Suppressor macrophage treated with lipopolysaccharide for 1 hour (primary cell): ENCODE results near the gene FBN2.

ENCODE experiments used
- DNase-seq, 3 donors: peaks; one replicate each; pipeline ENCODE4 v3.0.0-alpha.2; 2020 to 2022

FBN2 gene

DNA sequence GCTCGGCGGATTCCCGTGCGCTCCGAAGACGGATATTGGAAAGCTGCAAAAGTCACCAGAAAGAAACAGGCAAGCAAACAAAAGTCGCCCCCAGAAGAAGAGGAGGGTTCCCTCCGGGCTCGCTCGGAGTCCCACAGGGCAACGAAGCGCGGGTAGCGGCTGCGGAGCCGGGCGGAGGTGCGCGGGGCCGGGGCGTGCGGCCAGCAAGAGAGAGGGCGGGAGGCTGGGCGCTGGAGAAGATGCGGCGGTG lies at the start of gene FBN2:
TSS of gene FBN2 (minus strand) at position 246 of the 250 bp plus-strand sequence. CDS start 642 bp downstream, outside the sequence.
- DNase-seq, result no peak

DNA sequence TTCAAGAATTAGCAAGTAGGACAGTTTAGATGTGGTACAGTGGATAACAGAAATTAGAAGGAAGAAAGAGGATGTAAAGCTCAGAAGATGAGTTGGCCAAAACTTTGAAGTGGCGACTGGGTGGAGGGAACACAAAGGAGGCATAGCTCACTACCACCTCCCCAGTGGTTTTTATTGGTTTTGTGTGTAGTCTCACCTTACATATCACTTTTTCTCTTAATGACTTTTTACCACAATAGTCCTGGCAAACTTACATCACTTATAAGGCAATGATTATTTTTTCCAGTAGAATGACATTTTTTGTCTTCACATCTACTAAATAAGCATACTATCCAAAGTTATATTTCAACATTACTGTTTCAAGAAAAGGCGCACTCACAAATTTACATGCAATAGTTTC lies 49.2 kb upstream of the FBN2 start:
- DNase-seq, result no peak

DNA sequence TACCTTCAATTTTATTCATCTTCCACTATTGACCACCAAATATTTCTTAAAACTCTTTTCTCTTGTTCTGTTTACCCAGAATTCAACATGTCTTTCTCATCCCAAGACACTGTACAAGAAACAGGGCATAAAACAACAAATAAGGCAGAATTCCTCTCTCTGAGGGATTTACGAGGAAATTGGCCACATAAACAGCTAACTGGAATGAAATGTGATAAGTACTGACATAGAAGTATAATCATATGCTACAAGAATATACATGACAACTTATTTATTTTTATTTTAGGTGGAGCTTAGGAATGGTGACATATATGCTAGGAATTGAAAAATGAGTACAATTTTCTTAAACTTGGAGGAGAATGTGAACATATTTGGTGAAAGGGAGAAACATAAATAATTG lies 48.8 kb upstream of the FBN2 start:
- no peak for DNase-seq

DNA sequence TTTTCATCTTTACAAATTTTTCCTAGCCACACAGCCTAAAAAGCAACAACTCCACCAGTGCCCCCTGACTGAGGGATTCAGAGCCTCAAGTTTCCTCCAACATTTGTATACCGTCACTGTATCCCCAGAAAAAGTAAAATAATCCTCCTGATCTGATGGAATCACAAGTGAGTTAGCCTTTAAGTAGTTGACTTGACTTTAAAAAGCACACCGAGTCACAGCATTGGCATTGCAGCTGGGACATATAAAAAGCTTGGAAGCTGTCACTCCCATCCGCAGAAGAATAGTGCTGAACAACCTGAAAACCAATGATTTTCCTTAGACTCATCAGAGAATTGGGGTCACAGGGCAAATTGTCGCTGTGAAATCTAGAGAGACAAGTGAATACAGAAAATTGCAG lies 41.6 kb upstream of the FBN2 start:
- no peak for DNase-seq

DNA sequence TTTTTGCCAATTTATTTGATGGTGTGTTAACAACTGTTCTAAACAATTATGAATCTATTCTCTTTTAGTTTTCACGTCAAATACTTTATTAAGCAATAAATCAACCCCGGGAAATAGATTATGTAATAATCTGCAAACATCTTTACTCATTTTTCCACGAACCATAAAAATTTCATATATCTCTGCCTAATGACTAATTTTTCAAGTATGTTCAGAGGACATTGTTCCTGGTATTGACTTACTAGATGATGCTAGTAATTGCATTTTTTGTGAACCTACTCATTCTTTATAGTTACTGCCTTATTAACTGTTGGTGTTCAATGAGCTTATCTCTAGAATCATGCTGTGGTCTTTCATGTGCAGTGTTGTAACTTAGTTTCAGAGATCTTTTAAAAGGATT lies 41.0 kb upstream of the FBN2 start:
- DNase-seq, result no peak

DNA sequence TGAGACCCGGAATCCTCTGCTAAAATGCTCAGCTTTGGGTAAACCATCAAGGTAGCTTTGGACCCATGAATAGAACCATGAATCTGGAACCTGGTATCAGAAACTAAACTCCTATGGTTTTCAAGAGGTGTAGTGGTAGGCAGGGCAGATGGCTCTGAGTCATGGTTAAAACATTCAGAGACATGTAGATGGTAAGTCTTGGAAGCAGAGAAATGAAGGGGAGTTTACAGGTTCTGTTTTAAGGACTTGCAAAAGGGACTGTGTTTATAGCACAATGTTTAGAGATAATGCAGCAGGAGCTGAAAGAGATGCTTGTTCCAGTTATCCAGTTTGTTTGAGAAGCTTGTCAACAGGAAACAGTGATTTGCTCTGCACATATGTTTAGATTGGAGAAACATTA lies 36.0 kb upstream of the FBN2 start:
- no peak for DNase-seq

DNA sequence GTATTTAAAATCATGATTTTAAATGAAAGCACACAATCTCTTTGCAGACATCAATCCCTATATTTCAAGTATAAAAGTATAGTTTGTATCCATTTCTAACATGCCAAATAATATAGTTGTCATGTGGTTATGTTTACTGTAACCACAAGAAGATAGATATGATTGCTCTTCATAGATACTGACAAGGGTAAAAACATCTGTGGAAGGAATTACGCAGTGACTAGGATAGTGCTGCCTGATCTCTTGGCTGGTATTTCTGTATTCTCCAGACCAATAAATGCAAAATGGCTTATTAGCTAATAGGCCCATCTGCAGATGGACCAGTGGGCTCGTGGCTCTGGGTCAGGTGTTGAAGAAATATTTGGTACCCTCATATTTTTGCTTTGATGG lies 34.9 kb upstream of the FBN2 start:
- no peak for DNase-seq

DNA sequence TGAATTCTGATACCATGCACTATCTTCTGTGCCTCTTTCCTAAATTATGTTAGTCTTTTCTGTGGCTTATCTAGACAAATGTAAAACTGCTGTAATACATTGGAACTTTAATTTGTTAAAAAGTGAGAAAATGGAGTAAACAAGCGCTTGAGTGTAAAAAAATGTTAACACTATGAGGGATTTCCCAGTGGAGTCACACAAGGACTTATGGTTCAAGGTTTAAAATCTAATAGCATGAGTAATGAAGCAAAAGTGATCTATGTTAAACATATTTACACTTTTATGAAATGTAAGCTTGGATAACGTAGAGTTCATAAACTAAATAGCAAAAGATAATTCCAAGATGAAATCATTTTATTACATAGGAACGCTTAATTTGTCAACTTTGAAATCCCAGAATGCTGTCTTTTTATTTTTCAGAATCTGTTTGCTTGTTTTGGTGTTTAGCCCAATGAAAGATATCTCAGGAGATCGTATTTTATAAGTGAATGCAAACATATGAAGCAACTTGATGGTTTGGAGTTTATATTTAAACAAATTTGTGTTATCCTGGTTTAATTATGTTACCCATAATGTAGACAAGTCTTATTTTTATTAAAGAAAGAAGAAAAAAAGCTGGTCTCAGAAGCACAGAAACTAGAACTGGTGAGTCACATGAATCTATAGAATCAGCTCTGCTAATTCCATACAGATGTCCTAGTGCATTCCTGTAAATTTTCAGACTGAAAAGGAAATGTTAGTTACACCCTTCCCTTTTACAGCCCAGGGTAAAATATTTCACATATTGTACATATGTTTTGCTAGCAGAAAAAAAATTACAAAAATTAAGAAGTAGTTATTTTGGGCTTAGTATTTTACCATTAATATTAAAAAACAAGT lies 34.2 kb upstream of the FBN2 start:
- DNase-seq, result no peak

DNA sequence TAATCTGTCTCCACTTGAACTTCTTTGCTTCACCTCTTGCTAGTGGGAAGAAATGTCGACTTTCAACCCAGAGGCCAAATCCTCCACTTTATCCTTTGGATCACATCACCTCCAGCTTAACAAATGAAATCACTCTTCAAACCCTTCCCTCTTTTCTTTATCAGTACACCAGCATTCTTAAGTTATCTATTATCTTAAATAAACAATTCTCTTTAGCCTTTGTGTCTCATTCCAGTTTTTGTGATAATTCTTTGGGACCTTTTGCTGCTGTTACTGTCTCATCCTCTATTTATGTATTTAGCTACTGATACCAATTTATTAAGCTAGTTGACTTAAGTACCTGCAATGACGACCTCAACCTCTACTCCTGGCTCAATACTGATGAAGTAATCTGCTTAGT lies 28.1 kb upstream of the FBN2 start:
- DNase-seq, result no peak

DNA sequence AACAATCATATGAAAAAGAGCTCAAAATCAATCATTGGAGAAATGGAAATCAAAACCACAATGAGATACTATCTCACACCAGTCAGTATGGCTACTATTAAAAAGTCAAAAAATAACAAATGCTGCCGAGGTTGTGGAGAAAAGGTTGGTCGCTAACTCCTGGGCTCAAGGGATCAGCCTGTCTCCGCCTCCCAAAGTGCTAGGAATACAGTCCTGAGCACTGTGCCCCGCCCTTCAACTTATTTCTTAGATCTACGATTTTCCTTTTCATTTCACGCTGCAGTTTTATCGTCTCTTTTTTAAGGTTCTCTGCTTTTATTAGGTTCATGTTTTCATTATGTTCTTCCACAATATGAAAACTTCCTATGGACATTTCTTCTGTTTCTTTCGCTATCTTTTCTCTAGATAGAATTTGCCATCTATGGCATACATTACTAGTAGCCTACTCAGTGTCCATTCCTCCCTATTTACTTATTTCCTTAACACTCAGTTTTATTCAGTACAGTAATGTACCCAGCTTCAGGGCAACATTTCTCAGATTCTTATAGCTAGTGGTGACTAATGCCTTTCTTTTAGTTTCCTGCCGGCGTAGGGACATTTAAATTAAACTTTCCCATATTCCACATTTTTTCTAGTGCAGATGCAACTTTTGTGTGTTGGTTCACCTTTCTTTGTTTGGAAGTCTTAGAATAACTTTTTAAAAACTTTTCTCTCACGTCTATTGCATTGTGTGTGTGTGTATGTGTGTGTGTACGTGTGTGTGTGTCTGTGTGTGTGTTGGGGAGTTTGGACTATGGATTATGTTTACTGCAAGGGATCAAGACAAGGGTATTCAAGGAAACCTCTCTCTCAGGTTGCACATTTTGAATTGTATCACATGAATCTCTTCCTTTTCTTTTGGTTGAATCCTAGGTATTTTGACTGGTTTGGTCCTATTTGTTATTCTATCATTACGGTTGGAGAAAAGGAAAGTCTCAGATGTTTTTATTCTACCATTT lies 21.6 kb upstream of the FBN2 start:
- no peak for DNase-seq

DNA sequence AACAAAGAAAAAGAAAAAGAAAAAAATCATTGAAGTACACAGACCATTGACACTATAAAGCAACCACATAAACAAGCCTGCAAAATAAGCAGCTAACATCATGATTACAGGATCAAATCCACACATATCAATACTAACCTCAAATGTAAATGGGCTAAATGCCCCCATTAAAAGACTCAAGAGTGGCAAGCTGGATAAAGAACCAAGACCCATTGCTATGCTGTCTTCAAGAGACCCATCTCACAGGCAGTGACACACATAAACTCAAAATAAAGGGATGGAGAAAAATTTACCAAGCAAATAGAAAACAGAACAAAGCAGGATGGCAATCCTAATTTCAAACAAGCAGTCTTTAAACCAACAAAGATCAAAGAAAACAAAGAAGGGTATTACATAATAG lies 15.7 kb upstream of the FBN2 start:
- DNase-seq, result no peak

DNA sequence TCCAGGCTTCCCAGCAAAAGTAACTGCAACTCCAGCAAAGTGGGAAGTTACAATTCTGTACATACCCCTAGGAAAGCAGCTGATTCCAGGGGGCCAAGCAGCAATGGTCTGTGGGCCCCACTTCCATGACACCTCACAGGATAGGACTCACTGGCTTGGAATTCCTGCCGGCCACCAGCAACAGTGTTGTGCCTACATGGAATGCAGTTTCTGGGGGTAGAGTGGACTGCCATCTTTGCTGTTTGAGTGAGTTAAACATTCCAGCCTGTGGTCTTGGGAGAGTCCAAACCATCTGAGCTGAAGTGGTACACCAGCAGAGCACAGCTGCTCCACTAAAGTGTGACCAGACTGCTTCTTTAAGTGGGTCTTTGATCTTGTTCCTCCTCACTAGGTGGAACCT lies 13.4 kb upstream of the FBN2 start:
- no peak for DNase-seq

DNA sequence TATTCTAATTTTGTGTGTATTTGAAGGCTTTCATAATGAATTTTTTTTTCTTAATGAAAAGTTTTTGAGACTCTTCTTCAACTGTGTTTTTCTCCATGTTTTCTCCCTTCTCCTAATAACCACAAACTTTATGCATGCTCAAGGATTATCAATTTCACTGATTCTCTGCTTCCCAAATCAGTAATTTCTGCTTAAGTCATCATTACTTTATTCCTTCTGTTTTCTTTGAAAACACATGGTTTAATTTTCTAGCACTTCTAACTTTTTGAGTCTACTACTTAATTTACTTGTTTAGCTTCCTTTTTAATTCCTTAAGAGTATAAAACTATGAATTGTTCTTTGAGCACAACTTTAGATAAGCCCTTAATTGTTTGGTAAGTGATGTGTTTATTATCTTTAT lies 11.5 kb upstream of the FBN2 start:
- no peak for DNase-seq

DNA sequence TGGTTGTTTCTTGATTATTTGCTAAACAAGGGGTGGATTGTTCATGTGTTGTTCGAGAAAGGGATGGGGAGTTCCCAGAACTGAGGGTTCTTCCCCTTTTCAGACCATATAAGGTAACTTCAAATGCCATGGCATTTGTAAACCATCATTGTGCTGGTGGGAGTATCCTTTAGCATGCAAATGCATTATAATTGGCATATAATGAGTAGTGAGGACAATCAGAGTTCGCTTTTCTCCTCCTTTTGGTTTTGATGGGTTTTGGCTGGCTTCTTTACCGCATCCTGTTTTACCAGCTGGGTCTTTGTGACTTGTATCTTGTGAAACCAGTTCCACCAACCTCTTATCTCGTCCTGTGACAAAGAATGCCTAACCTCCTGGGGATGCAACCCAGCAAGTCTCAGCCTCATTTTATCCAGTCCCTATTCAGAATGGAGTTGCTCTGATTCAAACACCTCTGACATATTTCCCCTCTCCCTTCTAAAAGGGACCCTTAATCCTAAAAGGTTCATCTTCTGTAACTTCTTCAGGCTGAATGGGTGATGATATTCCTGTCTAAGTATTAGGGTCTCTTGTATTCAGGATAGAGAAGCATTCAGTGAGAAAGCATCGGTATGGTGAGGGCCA lies 8.7 kb upstream of the FBN2 start:
- DNase-seq, result peak in 1 of 3 donors; percentile 2

DNA sequence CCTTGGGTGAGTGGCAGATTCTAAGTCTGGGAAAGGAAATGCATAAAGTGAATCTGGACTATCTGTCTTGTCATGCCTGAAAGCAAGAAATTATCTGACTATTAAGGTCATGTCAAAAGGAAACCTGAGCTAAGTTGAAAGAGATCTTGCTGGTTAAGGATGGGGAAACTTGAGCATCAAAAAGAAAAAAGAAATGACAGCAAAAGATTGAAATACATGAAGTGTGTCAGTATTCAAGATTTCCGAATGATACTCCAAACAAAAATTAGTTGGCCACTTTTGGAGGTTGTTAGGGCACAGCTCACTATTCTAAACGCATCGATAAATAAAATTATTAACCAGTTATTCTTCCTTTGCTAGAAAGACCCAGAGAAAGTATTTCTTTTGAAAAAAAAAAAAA lies 3.3 kb upstream of the FBN2 start:
- no peak for DNase-seq

DNA sequence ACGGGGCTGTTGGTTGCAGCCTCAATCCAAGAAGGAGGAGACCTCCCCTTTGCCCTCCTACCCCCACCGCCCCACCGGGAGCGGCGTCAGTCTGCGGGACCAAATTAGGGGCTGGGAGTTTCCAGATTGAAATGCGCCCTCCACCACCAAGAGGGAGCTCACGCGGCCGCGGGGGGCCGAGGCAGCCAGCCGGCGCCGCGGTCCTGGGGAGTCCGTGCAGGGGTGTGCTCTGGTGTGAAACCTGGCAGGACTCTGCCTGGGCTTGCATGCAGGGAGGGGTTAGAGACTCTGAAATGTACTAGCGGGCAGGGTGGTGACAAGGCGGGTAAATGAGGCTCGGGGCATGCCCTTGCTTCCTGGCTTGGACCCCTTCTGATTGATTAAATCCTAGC lies 989 bp upstream of the FBN2 start:
- DNase-seq, result peak in 1 of 3 donors; percentile 3

DNA sequence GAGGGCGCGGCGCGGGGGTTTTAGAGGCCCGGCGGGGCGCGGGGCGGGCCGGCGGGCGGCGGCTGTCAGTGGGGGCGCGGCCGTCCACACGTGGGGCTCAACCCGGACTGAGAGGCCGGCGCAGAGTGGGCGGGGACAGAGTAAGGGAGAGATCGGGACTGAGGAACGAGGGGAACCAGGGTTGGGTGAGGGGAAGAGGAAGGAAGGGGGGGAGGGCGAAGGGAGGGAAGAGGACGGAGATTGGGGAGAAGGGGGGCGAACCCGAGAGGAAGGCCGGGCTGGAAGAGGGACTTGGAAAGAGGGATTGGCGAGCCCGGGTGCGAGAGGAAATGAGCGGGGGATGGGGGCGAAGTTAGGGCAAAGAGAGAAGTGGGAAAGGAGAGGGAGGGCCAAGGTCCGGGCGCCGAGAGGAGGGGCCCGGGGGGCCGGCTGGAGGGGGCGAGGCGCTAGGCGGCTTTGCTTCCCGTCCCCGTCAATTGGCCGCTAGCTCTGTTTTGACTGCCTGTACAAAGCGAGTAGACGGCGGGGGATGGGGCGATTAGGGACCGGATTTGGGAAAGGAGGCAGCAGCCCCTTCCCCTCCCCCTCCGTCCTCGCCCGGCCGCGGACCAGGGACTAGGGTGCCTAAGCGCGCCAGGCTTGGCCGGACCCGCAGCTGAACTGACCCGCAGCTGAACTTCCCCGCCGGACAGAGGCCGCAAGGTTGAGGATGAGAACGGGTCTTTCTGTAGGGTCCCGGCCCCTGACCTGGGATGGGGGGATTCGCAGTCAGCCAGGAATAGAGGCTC lies 399 bp upstream of the FBN2 start:
- peak; percentile 76 to 89 (median 83) for DNase-seq

DNA sequence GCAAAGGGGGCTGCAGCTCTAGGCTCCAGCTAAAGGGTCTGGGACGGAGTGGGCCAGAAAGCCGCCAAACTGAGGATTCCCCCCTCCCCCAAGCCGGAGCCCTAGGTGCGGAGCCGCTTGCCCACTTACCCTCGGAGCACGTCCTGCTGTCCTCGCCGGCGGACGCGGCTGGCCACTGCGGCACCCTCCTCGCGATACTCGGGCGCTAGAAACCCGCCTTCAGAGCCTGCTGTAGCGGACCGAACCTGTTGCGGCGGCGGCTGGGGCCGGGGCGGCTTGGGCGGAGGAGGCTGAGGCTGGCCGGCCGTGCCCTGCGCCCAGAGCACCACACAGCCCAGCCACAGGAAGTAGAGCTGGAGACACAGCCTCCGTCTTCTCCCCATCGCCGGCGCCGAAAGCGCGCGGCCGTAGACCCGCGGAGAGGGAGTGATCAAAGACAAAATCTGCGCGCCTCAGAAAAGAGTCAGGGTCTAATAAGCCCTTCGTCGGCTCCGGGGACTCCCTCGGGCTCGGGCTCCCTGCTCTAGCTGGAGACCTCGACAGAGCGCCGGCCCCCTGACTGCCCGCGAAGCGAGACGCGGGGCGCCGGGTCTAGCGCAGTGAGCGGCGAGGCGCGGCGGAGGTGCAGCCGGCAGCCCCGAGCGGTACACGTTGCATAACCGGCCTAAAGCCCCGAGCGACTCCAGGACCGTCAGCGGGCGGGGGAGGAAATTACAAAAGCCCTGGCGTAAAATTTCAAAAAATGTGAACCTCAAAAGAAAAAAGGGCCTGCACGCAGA lies 635 bp downstream of the FBN2 start:
- peak; percentile 61 to 76 (median 68) for DNase-seq

DNA sequence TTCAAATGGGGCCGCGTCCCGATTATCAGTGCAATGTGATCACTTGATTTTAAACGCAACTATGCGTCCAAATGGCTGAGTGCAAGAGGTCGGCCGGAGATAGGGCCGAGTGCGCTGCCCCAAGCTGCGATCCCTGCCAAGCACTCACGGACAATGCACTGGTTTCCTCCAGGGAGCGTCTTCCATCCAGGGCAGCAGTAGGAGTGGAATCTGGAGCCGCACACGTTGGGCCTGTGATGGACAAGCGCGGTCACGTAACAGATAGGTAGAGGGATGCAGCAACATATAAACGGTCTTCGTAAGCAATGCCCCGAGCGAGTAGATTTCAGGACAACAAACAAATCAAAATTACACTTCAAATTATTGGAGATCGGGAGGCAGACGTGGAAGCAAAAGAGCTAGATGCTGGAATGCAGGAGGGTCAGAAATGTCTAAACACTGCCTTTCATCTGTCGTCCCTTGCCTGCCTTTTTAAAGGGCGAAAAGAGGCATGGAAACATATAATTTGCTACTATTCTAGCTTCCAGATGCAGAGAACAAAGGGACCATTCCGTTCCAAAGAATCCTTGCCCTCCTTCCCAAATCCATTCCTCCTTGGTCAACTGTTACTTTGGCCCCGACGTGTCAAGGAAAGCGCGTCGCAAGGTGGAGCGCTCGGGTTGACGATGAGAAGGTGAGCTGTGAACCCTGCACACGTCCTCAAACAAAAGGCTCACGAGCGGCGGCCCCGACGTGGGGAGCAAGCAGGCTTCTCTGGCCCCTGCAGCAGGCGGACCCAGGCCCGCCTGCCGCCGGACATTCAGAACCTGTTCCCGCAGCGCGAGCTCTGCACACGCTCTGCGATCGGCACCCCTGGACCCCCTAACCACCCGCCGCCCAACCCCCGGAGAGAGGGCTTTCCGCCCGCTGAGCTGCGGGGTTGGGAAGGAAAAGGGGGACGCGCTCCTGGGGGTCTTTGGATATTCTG lies 1.5 kb downstream of the FBN2 start:
- DNase-seq, result no peak

DNA sequence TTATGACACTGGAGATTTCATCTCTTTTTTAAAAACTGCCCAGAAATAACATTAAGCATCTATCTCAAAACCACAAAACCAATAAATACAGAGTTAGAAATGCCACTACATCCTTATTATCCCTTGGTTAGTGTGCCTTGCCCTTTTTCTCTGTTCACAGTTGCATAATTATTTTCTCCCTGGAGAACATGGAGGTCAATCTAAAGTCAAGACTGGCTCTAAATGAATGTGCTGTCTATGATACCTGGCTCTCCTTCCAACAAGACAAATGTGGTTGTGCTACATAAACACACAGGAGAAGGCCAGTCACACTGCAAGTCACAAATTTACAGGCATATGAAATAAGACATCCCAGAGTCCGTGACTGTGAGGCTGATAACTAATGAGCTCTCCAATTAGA lies 2.8 kb downstream of the FBN2 start:
- no peak for DNase-seq

DNA sequence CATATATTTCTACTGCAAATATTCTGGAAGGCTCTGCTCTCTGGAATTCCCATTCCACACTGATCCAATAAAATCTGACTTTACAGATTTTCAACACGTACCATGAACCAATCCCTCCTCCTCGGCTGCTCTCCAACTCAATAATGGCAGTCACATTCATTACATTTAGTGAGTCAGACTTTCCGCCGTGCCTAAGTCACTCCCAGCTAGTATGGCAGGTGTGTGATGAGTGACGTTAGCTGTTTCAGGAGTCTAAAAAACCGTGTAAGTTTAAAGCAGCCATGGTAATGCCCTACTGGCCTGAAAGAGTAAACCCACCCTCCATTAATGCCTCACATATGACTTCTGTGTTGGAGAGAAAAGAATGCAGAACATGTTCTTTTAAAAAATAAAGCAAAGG lies 3.3 kb downstream of the FBN2 start:
- DNase-seq, result no peak
